EH (cell line): ENCODE results near the gene AP3S1.
"Not testable (repeated sequence)": the region's sequence is repeated elsewhere in the genome, so short reads cannot be mapped to it uniquely, and the experiment has no call there.

Experiments
- DNase-seq: peaks from one replicate; pipeline ENCODE4 v3.0.0-alpha.2; 2015; ENCODE audit warnings: low read depth

Gene AP3S1

DNA sequence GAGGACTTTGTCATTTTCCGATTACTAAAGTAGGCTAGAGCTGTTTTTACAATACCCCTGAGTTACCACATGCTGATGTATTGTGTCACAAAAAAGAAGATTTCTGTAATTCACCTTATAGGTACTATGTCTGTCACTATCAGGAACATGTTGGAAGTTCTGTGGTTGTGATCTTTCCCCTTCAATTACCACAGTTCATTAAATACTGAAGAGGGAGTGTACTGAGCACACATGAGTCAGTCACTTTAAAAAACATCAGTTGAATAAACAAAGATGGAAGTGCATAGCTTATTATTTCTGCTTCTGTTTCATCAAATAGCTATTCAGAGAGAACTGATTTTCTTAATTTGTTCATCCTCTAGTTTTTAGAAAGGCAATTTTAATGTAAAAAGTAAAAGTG lies 31.7 kb downstream of the AP3S1 start:
- DNase-seq, result peak; percentile 73

GRCh38 chr5:115875447-115875846 lies 33.7 kb downstream of the AP3S1 start:
- DNase-seq, result no peak

DNA sequence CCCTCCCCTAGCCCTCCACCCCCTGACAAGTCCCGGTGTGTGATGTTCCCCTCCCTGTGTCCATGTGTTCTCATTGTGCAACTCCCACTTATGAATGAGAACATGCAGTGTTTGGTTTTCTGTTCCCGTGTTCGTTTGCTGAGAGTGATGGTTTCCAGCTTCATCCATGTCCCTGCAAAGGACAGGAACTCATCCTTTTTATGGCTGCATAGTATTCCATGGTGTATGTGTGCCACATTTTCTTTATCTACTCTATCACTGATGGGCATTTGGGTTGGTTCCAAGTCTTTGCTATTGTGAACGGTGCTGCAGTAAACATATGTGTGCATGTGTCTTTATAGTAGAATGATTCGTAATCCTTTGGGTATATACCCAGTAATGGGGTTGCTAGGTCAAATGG lies 35.6 kb downstream of the AP3S1 start:
- DNase-seq, result not testable (repeated sequence)

DNA sequence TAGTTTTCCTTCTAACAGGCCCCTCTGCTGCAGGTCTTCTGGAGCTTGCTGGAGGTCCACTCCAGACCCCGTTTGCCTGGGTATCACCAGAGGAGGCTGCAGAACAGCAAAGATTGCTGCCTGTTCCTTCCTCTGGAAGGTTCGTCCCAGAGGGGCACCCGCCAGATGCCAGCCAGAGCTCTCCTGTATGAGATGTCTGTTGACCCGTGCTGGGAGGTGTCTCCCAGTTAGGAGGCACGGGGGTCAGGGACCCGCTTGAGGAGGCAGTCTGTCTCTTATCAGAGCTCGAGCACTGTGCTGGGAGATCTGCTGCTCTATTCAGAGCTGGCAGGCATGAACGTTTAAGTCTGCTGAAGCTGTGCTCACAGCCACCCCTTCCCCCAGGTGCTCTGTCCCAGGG lies 40.7 kb downstream of the AP3S1 start:
- DNase-seq, result not testable (repeated sequence)

GRCh38 chr5:115884704-115885103 lies 43.0 kb downstream of the AP3S1 start:
- DNase-seq, result no peak

DNA sequence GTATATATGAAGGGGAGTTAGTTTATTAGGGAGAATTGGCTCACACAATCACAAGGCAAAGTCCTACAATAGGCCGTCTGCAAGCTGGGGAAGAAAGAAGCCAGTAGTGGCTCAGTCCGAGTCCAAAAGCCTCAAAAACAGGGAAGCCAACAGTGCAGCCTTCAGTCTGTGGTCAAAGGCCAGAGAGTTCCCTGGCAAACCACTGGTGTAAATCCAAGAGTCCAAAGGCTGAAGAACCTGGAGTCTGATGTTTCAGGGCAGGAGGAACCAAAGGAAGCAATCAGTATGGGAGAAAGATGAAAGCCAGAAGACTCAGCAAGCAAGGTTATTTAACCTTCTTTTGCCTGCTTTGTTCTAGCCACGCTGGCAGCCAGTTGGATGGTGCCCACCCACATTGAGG lies 43.5 kb downstream of the AP3S1 start:
- not testable (repeated sequence) for DNase-seq

DNA sequence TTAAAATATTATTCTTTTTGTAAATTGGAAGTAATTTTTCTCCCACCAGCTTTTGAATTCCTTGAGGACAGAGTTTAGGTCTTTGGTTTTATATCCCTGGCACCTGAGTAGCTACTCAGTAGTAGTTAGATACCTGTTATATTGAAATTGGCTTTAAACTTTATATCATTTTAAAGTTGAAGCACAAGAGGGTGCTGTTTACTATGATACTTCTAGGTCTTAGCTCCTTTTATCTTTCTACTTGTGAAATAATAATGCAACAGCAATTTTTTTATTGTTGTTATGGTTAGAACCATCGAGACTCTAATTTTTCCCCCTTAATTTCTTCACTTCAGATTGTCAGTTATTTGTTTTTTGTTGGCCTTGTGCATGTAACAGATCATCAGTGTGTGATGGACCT lies 46.3 kb downstream of the AP3S1 start:
- peak; percentile 36 for DNase-seq

DNA sequence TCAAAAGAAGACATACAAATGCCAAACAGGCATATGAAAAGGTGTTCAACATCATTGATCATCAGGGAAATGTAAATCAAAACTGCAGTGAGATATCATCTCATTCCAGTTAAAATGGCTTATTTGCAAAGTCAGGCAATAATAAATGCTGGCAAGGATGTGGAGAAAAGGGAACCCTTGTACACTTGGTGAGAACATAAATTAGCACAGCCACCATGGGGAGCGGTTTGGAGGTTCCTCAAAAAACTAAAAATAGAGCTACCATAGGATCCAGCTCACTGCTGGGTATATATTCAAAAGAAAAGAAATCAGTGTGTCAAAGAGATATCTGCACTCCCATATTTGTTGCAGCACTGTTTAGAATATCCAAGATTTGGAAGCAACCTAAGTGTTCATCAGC lies 50.3 kb downstream of the AP3S1 start:
- no peak for DNase-seq

- DNase-seq, result no peak
These were observed 52.6 kb downstream of the AP3S1 start for GRCh38 chr5:115894342-115894741.

GRCh38 chr5:115895821-115896220 lies 54.1 kb downstream of the AP3S1 start:
- DNase-seq, result peak; percentile 45

DNA sequence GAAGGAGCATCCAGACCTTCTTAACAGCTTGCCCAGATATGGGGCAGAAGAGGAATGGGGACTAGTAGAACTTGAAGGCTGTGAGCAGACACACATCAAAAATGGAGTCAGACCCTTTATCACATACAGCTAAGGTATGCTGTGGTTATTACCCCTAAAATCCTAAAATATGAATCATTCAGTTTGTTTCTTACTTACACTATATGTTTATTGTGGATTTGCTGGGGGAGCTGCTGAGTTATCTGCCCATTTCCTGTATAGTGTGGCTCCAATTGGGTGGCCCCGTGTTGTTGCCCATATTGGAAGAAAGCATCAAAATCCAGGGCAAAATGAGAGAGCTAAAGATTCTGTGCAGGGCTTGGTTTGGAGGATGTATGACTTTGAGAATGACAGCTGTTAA lies 56.9 kb downstream of the AP3S1 start:
- DNase-seq, result peak; percentile 43

- DNase-seq, result no peak
These were observed 65.4 kb downstream of the AP3S1 start for GRCh38 chr5:115907177-115907576.

GRCh38 chr5:115913623-115914400 lies 72.1 kb downstream of the AP3S1 start:
- not testable (repeated sequence) for DNase-seq

DNA sequence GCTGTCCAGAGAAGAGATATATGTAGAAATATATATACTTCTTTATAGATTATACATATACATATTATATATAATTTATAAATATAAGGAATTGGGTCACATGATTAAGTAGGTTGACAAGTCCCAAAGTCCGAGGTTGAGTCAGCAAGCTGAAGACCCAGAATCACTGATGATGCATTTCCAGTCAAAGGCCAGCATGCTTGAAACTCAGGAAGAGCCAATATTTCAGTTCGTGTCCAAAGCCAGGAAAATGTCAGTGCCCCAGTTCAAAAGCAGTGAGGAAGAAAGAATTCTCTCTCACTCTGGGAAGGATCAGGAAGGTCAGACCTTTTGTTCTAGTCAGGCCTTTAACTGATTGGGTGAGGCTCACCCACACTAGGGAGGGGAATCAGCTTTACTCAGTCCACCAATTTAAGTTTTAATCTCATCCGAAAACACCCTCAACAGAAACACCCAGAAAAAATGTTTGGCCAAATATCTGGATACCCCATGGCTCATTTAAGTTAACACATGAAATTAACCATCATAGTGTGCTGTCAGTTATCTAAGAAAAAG lies 78.5 kb downstream of the AP3S1 start:
- no peak for DNase-seq

GRCh38 chr5:115928578-115929407 lies 87.1 kb downstream of the AP3S1 start:
- not testable (repeated sequence) for DNase-seq

DNA sequence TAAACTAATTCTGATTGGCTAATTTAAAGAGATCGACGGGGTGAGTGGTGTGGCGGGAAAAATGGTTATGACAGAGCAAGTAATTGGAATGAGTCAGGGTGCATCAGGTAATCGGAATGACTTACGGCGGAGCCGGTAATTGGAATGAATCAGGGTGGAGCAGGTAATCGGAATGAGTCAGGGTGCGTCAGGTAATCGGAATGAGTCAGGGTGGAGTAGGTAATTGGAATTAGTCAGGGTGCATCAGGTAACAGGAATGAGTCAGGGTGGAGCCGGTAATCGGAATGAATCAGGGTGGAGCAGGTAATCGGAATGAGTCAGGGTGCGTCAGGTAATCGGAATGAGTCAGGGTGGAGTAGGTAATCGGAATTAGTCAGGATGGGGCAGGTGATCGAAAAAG lies 88.4 kb downstream of the AP3S1 start:
- DNase-seq, result not testable (repeated sequence)

DNA sequence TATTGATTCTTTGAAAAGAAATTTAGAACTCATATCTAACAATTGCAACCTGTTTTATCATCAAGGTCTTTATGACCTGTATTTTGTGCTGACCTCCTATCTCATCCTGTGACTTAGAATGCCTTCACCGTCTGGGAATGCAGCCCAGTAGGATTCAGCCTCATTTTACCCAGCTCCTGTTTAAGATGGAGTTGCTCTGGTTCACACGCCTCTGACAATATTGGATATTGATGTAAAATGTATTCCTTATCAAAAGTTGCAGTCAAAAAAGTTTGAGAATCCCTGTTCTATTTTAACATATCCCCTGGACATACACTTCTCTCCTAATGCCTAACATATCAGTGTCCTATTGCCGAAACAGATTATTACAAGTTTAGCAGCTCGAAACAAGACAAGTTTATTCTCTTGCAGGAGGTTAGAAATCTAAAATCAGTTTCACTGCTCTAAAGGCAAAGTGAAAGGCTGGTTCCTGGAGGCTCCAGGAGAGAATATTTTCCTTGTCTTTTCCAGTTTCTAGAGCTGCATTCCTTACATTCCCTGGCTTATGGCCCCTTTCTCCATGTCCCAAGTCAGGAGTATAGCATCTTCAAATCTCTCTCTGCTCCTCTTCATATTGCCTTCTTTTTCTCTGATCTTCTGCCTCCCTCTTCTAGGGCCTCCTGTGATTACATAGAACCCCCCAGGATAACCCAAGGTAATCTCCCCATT lies 89.0 kb downstream of the AP3S1 start:
- DNase-seq, result peak; percentile 50

GRCh38 chr5:115932991-115933390 lies 91.3 kb downstream of the AP3S1 start:
- peak; percentile 50 for DNase-seq

GRCh38 chr5:115934388-115934974 lies 92.7 kb downstream of the AP3S1 start:
- DNase-seq, result no peak

- no peak for DNase-seq
These were observed 94.3 kb downstream of the AP3S1 start for GRCh38 chr5:115936031-115936430.

- DNase-seq, result peak; percentile 55
These were observed 97.3 kb downstream of the AP3S1 start for GRCh38 chr5:115939059-115939458.
